ENCODE measurements around the gene BBS9.

DNA sequence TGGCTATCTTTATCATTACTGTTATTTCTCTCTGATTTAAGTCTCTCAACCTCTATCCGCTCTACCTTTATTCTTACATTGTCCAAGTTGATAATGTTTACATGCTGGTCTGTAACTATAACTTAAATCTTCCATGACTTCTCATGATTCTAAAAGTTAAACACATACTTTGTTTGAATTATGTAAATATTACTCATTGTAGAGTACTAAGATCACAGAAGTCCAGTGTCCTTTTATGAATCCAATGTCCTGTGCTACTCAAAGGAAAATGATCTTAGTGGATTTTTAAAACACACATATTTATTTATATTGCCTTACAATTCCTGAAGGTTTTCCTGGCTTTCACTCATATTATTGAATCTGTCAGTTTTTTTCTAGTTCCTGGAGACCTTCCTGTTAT is 70.9 kb downstream of the BBS9 start:
- TF ChIP-seq, protein P1, sequence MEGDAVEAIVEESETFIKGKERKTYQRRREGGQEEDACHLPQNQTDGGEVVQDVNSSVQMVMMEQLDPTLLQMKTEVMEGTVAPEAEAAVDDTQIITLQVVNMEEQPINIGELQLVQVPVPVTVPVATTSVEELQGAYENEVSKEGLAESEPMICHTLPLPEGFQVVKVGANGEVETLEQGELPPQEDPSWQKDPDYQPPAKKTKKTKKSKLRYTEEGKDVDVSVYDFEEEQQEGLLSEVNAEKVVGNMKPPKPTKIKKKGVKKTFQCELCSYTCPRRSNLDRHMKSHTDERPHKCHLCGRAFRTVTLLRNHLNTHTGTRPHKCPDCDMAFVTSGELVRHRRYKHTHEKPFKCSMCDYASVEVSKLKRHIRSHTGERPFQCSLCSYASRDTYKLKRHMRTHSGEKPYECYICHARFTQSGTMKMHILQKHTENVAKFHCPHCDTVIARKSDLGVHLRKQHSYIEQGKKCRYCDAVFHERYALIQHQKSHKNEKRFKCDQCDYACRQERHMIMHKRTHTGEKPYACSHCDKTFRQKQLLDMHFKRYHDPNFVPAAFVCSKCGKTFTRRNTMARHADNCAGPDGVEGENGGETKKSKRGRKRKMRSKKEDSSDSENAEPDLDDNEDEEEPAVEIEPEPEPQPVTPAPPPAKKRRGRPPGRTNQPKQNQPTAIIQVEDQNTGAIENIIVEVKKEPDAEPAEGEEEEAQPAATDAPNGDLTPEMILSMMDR (IDR thresholded peaks at IDR 0.05), result no peak
- no peak for TF ChIP-seq EZH2 (IDR thresholded peaks at IDR 0.05; ENCODE audit: borderline replicate concordance, insufficient read depth, low read depth, low read length, poor library complexity, severe bottlenecking)

All from B cell (primary cell).